SK-N-MC (cell line): ENCODE data around the gene TBC1D20.

Experiments
- EZH2 ChIP-seq: fragments of 200-600 bp; sonication (generic); IDR thresholded peaks from one replicate; pipeline ENCODE4 v1.6.1; 2017; ENCODE audit warnings: antibody characterized with exemption
- FOXP2 ChIP-seq: optimal IDR thresholded peaks from 2 replicates; pipeline ENCODE3; 2011; ENCODE audit warnings: mild to moderate bottlenecking, moderate library complexity; ENCODE audit not compliant: insufficient read depth; ENCODE audit errors: extremely low read length, control extremely low read depth
- POLR2AphosphoS5 ChIP-seq: IDR thresholded peaks from 2 replicates; pipeline ENCODE4 v1.6.1; 2012; ENCODE audit warnings: mild to moderate bottlenecking, low read depth, low read length, borderline replicate concordance

- TF ChIP-seq POLR2AphosphoS5, result no peak
- TF ChIP-seq EZH2, result no peak
- TF ChIP-seq FOXP2, result no peak
Measured at GRCh38 chr20:400128-400453, 62.2 kb downstream of the TBC1D20 start.
